Umbilical cord (tissue), 1 donor: ENCODE measurements around the gene PIH1D1. TPM values are rescaled to one million over a fixed set of nuclear protein-coding genes. Genes with fewer than 3 reads are reported as not detected.

Source experiments
- total RNA-seq: library from RNA; depleted of rRNA; stranded (reverse); fragments of >200 nt; gene quantifications from one replicate; pipeline ENCODE4 v1.2.3, GENCODE V29; 2014; ENCODE audit warnings: low replicate concordance; ENCODE audit not compliant: insufficient read depth

PIH1D1 gene
- total RNA-seq, 1 donor from 2014 or later, result 61.9 TPM

Other genes starting within 250 kb of the PIH1D1 start
- 3.6 TPM for gene SLC6A16, start 126.6 kb downstream of the PIH1D1 start, total RNA-seq
- gene CD37, start 116.4 kb downstream of the PIH1D1 start, total RNA-seq, result 0.96 TPM
- 25.5 TPM for gene TEAD2, start 89.4 kb downstream of the PIH1D1 start, total RNA-seq
- gene DKKL1, start 87.9 kb downstream of the PIH1D1 start, total RNA-seq, result not detected
- 1.7 TPM for gene KASH5, start 63.6 kb downstream of the PIH1D1 start, total RNA-seq
- gene PTH2, start 28.4 kb downstream of the PIH1D1 start, total RNA-seq, result not detected
- not detected for gene GFY, start 26.4 kb downstream of the PIH1D1 start, total RNA-seq
- 0.72 TPM for gene SLC17A7, start 10.3 kb downstream of the PIH1D1 start, total RNA-seq
- gene ALDH16A1, start 1.4 kb upstream of the PIH1D1 start, total RNA-seq, result 18.3 TPM
- gene FLT3LG, start 22.4 kb upstream of the PIH1D1 start, total RNA-seq, result 1.9 TPM
- 1,894 TPM for gene RPL13A, start 35.8 kb upstream of the PIH1D1 start, total RNA-seq
- gene RPS11, start 44.6 kb upstream of the PIH1D1 start, total RNA-seq, result 4,623 TPM
- 121 TPM for gene FCGRT, start 60.8 kb upstream of the PIH1D1 start, total RNA-seq
- gene RCN3, start 76.2 kb upstream of the PIH1D1 start, total RNA-seq, result 136 TPM
- 52.0 TPM for gene NOSIP, start 128.7 kb upstream of the PIH1D1 start, total RNA-seq
- gene PRRG2, start 129.5 kb upstream of the PIH1D1 start, total RNA-seq, result not detected
- gene PRR12, start 139.4 kb upstream of the PIH1D1 start, total RNA-seq, result 1.9 TPM
- gene RRAS, start 188.3 kb upstream of the PIH1D1 start, total RNA-seq, result 43.6 TPM
- 7.9 TPM for gene SCAF1, start 190.4 kb upstream of the PIH1D1 start, total RNA-seq
- 102 TPM for gene IRF3, start 214.0 kb upstream of the PIH1D1 start, total RNA-seq
- 0.96 TPM for gene BCL2L12, start 214.1 kb upstream of the PIH1D1 start, total RNA-seq
- gene PRMT1, start 225.5 kb upstream of the PIH1D1 start, total RNA-seq, result 137 TPM
- 1.9 TPM for gene ADM5, start 237.8 kb upstream of the PIH1D1 start, total RNA-seq
- 4.3 TPM for gene CPT1C, start 239.3 kb upstream of the PIH1D1 start, total RNA-seq